Measurements from ENCODE around the gene PRTN3.
"Not testable (repeated sequence)": the region's sequence is repeated elsewhere in the genome, so short reads cannot be mapped to it uniquely, and the experiment has no call there.

PRTN3 gene

DNA sequence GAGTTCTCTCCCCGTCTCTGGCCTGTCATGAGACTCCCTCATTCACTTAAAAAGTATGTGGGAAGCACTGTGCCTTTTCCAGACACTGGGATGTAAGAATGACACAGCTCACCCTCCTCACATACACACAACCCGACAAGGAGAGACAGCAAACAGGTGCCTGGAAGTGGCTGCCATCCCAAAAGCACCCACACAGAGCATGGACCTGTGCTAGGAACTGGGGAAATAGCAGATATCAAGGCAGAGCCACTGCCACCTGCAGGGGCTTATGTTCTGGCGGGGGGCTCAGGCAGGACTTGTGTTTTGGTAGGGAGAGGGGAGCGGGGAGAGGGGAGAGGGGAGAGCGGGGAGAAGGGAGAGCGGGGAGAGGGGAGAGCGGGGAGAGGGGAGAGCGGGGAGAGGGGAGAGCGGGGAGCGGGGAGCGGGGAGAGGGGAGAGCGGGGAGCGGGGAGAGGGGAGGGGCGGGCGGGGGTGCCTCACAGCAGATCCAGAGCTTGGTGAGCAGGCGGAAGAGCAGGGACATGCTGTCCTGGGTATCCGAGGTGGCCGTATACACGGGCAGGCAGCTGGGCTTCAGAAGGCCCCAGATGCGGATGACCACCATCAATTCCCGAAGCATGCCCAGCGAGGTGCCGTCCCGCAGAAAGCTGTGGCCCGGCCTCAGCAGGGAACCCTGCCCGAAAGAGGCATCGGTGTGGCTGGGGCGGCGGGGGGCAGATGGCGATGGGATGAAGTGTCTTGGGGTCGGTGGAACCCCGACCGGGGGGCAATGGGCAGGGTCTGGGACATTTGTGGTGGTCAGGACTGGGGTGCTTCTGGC, 30.9 kb downstream of the PRTN3 start:
- no peak for DNase-seq
- ATAC-seq = no peak
- Mint-ChIP-seq H3K27me3 (no peaks in the 10 kb centered on the region), H3K4me1 (peaks cover 12% of the 10 kb centered on the region), H3K9me3 (no peaks in the 10 kb centered on the region), H3K4me3 (peak overlapping the region in 1 of 2 donors; percentile 77), H3K27ac (peak overlapping the region in 1 of 2 donors; percentile 59)

DNA sequence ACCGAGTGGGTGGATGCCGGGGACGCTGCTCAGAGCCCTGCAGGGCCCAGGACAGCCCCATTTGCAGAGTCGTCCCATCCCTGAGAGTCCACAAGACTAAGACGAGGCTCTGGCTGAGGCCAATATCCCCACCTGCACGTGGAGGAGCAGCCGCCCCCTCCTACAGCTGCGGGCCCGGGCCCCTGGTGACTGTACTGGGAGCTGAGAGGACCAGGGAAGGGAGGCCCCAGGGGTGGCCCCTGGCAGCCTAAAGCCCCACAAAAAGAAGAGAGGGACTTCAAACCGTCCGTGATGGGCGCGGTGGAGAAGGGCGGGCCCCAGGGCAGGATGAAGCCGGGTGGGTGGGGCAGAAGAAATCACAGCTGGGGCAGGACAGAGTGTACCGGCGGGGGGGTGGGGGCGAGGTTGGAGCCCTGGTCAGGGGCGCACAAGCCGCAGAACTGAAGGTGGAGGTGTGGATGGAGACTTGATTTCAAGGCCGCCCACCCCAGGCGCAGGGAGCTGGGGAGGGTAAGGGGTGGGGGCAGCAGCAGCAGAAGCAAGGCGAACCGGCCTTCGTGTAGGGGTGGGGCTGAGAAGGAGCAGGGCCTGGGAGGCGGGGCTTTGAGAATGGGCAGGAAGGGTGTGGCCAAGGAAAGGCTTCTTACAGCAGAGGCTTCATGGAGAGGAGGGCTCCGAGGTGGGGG, 31.6 kb downstream of the PRTN3 start:
- H3K9me3 Mint-ChIP-seq = no peaks in the 10 kb centered on the region
- peaks cover 12% of the 10 kb centered on the region for H3K4me1 Mint-ChIP-seq
- peak overlapping the region in 1 of 2 donors; percentile 63 for H3K27ac Mint-ChIP-seq
- ATAC-seq (peak; percentile 85), DNase-seq (peak; percentile 82 to 86)
- no peaks in the 10 kb centered on the region for H3K27me3 Mint-ChIP-seq
- H3K4me3 Mint-ChIP-seq = peak overlapping the region; percentile 39 to 77

DNA sequence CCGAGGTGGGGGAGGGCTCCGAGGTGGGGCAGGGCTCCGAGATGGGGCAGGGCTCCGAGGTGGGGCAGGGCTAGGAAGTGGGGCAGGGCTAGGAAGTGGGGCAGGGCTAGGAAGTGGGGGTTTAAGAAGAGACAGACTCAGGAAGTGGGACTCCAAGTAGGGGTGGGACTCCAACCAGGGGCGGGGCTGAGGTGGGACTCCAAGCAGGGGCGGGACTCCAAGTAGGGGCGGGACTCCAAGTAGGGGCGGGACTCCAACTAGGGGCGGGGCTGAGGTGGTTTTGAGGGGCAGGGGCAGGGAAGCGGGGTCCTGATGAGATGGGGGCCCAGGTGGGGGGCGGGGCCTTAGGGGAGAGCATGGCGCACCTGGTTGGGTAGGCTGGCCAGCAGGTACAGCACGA, 32.3 kb downstream of the PRTN3 start:
- H3K27ac Mint-ChIP-seq = no peak overlapping the region
- H3K4me1 Mint-ChIP-seq = peaks cover 12% of the 10 kb centered on the region
- peak overlapping the region; percentile 23 to 65 for H3K4me3 Mint-ChIP-seq
- DNase-seq = peak; percentile 26 to 66
- H3K9me3 Mint-ChIP-seq = no peaks in the 10 kb centered on the region
- no peaks in the 10 kb centered on the region for H3K27me3 Mint-ChIP-seq
- ATAC-seq = peak; percentile 75

DNA sequence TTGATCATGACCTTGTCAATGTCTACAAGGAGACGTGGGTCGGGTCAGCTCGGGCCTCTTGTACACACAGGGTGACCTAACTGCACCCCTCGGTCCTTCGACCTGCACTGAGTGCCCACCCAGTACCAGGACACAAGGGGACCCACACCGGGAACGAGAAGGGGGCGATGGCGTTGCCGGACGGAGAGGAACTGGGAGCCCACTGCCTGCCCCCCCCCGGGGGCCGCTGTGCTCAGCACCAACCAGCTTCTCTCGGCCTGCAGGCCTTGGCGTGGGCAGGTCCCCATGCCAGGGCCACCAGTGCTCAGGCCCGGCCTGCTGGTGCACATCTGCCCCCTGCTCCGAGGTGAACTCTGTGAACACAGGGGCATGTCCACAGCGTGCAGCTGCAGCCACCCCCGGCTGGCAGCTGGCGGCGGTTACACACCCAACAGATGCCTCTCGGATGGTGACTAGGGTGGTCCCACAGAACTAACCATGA, 32.8 kb downstream of the PRTN3 start:
- H3K4me1 Mint-ChIP-seq = peaks cover 12% of the 10 kb centered on the region
- no peaks in the 10 kb centered on the region for H3K9me3 Mint-ChIP-seq
- no peaks in the 10 kb centered on the region for H3K27me3 Mint-ChIP-seq
- ATAC-seq (no peak), DNase-seq (no peak)
- H3K4me3 Mint-ChIP-seq = no peak overlapping the region
- no peak overlapping the region for H3K27ac Mint-ChIP-seq

DNA sequence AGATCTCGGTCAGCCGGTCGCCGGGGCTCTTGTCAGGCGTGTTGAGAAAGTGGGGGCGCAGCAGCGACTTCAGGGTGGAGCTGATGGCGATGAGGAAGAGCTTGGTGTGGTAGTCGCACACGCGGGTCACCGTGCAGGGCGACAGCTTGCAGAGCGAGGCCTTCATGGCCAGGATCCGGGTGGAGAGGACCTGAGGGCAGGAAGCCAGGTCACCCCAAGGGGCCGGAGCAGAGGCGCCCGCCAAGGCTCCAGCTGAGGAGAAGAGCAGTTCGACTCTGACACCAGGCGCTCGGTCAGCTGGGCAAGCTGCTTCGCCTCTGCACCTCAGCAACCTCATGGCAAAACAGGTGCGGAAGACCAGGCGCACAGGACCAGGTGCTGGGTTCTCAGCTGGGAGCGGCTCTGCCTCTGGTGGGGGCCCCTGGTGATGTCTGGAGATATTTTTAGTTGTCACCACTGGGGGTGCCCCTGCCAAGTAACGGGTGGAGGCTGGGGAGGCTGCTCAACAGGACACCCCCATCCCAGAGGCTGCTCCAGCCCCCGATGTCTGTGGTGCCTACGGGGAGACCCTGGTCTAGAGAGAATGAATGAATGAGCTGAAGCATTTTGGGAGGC, 34.6 kb downstream of the PRTN3 start:
- Mint-ChIP-seq H3K4me3 (no peak overlapping the region), H3K27ac (no peak overlapping the region), H3K4me1 (peaks cover 12% of the 10 kb centered on the region), H3K9me3 (no peaks in the 10 kb centered on the region), H3K27me3 (no peaks in the 10 kb centered on the region)
- ATAC-seq (no peak), DNase-seq (no peak)

DNA sequence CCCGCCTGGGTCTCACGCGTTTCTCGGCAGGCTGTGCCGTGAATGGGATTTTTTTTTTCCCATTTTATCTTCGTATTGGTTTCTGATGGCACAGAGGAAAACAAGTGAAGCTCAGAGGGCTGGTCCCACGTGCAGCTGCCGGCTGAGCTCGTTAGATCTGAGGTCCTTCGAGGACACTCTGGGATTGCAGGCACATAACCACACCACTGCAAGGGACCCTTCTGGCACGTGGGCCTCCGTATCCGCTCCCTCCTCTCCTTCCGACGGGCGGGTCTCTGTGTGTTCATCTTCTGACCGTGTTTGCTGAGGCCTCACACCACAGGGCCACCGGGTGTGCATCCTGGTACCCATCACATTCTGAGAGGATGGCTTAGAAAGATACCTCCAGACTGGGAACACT, 35.3 kb downstream of the PRTN3 start:
- Mint-ChIP-seq H3K27ac (peak overlapping the region in 1 of 2 donors; percentile 2), H3K4me3 (no peak overlapping the region), H3K4me1 (peaks cover 12% of the 10 kb centered on the region), H3K27me3 (no peaks in the 10 kb centered on the region), H3K9me3 (no peaks in the 10 kb centered on the region)
- ATAC-seq (no peak), DNase-seq (no peak)

GRCh38 chr19:876780-877314, 36.0 kb downstream of the PRTN3 start:
- Mint-ChIP-seq H3K9me3 (no peaks in the 10 kb centered on the region), H3K4me1 (peaks cover 9% of the 10 kb centered on the region), H3K27ac (no peak overlapping the region), H3K4me3 (no peak overlapping the region), H3K27me3 (no peaks in the 10 kb centered on the region)
- DNase-seq (no peak), ATAC-seq (peak; percentile 16)

DNA sequence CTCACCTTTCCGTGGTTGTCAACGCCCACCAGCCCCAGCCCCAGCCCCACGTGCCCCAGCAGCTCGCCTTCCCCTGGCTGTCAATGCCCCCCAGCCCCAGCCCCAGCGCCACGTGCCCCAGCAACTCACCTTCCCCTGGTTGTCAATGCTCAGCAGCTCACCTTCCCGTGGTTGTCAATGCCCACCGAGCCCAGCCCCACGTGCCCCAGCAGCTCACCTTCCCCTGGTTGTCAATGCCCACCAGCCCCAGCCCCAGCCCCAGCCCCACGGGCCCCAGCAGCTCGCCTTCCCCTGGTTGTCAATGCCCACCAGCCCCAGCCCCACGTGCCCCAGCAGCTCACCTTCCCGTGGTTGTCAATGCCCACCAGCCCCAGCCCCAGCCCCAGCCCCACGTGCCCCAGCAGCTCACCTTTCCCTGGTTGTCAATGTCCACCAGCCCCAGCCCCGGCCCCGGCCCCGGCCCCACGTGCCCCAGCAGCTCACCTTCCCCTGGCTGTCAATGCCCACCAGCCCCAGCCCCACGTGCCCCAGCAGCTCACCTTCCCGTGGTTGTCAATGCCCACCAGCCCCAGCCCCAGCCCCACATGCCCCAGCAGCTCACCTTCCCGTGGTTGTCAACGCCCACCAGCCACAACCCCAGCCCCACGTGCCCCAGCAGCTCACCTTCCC, 37.3 kb downstream of the PRTN3 start:
- not testable (repeated sequence) for H3K4me3 Mint-ChIP-seq, H3K9me3 Mint-ChIP-seq, DNase-seq, H3K4me1 Mint-ChIP-seq, H3K27ac Mint-ChIP-seq, H3K27me3 Mint-ChIP-seq, ATAC-seq

DNA sequence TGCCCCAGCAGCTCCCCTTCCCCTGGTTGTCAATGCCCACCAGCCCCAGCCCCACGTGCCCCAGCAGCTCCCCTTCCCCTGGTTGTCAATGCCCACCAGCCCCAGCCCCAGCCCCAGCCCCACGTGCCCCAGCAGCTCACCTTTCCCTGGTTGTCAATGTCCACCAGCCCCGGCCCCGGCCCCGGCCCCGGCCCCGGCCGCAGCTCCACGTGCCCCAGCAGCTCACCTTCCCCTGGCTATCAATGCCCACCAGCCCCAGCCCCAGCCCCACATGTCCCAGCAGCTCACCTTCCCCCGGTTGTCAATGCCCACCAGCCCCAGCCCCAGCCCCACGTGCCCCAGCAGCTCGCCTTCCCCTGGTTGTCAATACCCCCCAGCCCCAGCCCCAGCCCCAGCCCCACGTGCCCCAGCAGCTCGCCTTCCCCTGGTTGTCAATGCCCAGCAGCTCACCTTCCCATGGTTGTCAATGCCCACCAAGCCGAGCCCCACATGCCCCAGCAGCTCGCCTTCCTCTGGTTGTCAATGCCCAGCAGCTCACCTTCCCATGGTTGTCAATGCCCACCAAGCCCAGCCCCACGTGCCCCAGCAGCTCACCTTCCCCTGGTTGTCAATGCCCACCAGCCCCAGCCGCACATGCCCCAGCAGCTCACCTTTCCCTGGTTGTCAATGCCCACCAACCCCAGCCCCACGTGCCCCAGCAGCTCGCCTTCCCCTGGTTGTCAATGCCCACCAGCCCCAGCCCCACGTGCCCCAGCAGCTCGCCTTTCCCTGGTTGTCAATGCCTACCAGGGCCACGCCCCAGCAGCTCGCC, 38.2 kb downstream of the PRTN3 start:
- not testable (repeated sequence) for H3K9me3 Mint-ChIP-seq, H3K4me1 Mint-ChIP-seq, H3K27me3 Mint-ChIP-seq, H3K4me3 Mint-ChIP-seq, DNase-seq, ATAC-seq
- H3K27ac Mint-ChIP-seq = peak overlapping the region; percentile 15 to 23

- H3K27ac Mint-ChIP-seq = peak overlapping the region in 1 of 2 donors; percentile 19
- peaks cover 6% of the 10 kb centered on the region for H3K4me1 Mint-ChIP-seq
- no peak overlapping the region for H3K4me3 Mint-ChIP-seq
These were observed 39.1 kb downstream of the PRTN3 start for GRCh38 chr19:879711-880438.

DNA sequence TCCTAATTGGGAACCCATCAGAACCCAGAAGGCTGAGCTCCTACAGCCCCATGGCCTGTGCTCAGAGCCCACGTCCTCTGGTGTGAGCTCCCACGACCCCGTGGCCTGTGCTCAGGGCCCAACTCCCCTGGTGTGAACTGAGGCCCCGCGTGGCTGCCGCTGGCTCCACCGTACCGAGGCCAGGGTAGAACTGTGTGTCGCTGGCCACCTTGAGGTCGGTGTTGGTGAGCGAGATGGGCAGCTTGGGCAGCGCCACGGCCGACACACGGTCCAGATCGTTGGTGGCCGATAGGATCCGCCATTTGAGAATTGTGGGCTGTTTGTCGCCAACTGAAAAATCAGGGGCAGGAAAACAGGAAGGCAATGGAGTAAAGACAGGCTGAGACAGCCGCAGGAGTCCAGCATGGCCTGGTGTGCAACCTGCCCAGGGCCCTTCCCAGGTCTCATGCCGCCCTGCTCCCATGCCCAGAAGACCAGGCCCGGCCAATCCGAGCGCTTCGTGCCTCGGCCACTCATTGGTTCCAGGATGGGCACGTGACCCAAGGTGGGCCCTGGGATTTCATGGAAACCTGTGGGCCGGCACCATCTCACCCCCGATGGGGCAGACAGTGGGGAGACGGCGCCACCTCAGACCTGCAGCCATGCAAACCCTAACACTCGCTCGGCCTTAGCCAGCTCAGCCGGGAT, 40.7 kb downstream of the PRTN3 start:
- no peaks in the 10 kb centered on the region for H3K9me3 Mint-ChIP-seq
- ATAC-seq = no peak
- no peak overlapping the region for H3K4me3 Mint-ChIP-seq
- no peaks in the 10 kb centered on the region for H3K27me3 Mint-ChIP-seq
- DNase-seq = no peak
- peaks cover 6% of the 10 kb centered on the region for H3K4me1 Mint-ChIP-seq
- no peak overlapping the region for H3K27ac Mint-ChIP-seq

More at GRCh38 chr19:879711-880438, 39.1 kb downstream of the PRTN3 start:
- ATAC-seq = no peak
- Mint-ChIP-seq H3K27me3 (no peaks in the 10 kb centered on the region), H3K9me3 (no peaks in the 10 kb centered on the region)
- DNase-seq = no peak

DNA sequence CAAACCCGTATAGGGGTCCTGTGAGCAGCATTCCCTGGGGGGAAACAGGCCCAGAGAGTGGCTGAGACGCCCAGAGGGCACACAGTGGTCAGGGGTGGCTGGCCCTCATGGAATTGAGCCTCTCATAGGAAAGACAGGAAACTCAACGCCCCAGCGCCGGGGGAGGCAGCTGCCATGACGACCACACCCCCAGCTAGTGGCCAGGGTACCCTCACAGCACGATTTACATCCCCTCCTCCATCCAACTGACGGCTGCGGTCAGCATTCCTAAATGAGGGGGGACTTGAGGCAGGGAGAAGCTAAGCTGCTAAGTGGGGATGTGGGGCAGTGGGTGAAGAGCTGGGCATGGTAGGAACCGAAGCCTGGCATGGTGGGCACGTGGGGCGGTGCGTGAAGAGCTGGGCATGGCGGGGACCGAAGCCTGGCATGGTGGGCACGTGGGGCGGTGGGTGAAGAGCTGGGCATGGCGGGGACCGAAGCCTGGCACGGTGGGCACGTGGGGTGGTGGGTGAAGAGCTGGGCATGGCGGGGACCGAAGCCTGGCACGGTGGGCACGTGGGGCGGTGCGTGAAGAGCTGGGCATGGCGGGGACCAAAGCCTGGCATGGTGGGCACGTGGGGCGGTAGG, 42.2 kb downstream of the PRTN3 start:
- DNase-seq = no peak
- H3K4me3 Mint-ChIP-seq = no peak overlapping the region

DNA sequence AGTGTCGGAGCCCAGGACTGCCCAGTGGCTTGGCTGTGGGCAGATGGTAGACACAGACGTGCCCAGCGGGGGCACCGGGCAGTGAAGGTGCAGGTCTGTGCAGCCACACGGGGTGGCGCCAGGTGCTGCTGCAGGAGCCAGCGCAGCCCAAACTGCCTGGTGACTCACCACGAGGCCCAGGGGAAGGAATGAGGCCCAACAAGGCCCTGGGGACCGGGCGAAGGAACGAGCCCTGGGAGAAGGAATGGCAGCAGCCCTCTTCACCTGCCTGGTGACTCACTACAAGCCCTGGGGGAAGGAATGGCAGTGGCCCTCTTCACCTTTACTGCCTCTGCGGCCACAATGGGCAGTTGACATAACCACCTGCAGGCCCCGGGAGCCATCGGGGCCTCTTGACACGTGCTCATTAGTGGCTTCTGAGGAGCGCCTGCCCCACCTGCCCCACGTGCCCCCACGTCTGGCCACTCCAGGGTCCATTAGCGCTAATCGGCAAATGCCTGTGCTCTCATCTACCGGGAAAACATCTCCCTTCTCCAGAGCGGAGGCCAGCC, 42.9 kb downstream of the PRTN3 start:
- H3K4me3 Mint-ChIP-seq = no peak overlapping the region
- peak; percentile 31 for ATAC-seq
- DNase-seq = no peak
- H3K27me3 Mint-ChIP-seq = no peaks in the 10 kb centered on the region
- no peaks in the 10 kb centered on the region for H3K9me3 Mint-ChIP-seq
- no peak overlapping the region for H3K27ac Mint-ChIP-seq
- H3K4me1 Mint-ChIP-seq = peaks cover 6% of the 10 kb centered on the region

More for the DNA sequence above, 42.2 kb downstream of the PRTN3 start:
- no peaks in the 10 kb centered on the region for H3K9me3 Mint-ChIP-seq
- H3K27me3 Mint-ChIP-seq = no peaks in the 10 kb centered on the region
- peaks cover 6% of the 10 kb centered on the region for H3K4me1 Mint-ChIP-seq
- H3K27ac Mint-ChIP-seq = no peak overlapping the region
- no peak for ATAC-seq
